AG04449 (cell line): ENCODE results near the gene RCN2.
A peak's percentile ranks its signal among the peaks of the same experiment; 100 is the strongest.
"Not testable (repeated sequence)": the region's sequence is repeated elsewhere in the genome, so short reads cannot be mapped to it uniquely, and the experiment has no call there.

ENCODE experiments used
- CTCF ChIA-PET: fragments of 350-600 bp; formaldehyde crosslinking; extraction: SDS; loops from one replicate; lab custom pipeline; 2021; ENCODE audit warnings: antibody characterized with exemption; lab: Yijun Ruan, JAX
- POLR2A ChIA-PET: fragments of 400-600, 350-600 bp; formaldehyde crosslinking; extraction: SDS; loops from one replicate; lab custom pipeline; 2020; ENCODE audit warnings: antibody characterized with exemption, inconsistent platforms; lab: Yijun Ruan, JAX
- DNase-seq: peaks from one replicate; pipeline ENCODE4 v3.0.0-alpha.2; 2010; ENCODE audit warnings: low read depth, low spot score
- H3K4me3 ChIP-seq: 2 replicates; pipeline ENCODE4 v1.5.1; 2011; ENCODE audit warnings: low read depth, mild to moderate bottlenecking, control low read depth, low read length
- CTCF ChIP-seq: IDR thresholded peaks from one replicate; pipeline ENCODE4 v1.5.1; 2011; ENCODE audit warnings: mild to moderate bottlenecking, moderate library complexity, low read length, control low read depth, inconsistent platforms; ENCODE audit not compliant: insufficient read depth; ENCODE audit errors: missing control alignments

The RCN2 gene

GRCh38 chr15:76931397-76932134 is at the start of gene RCN2:
Gene RCN2, plus strand, starts transcription at chr15:76931749. Its CDS starts 93 bp downstream, at chr15:76931842.
- ChIA-PET CTCF (interaction anchor here (1.0 to 1.3 kb wide), 3 partner anchors 19 to 92 kb away, joined by 3 read pairs; no protein-coding TSS in a partner anchor), POLR2A (interaction anchor here (0.6 to 1.5 kb wide), 3 partner anchors 23 to 596 kb away, joined by 3 to 4 read pairs (median 3); no protein-coding TSS in a partner anchor)
- peak; percentile 44 for DNase-seq
- TF ChIP-seq CTCF: no peak
- peak within 1 kb of the TSS; percentile 80 for H3K4me3 ChIP-seq

- TF ChIP-seq CTCF: no peak
- DNase-seq: no peak
- H3K4me3 ChIP-seq: no peak overlapping the region
- ChIA-PET POLR2A (no interaction called here), CTCF (interaction anchor here (0.9 kb wide), 1 partner anchor 646 kb away, joined by 3 read pairs; no protein-coding TSS in a partner anchor)
Measured at GRCh38 chr15:76885212-76885611, 46.3 kb upstream of the RCN2 start.

GRCh38 chr15:76887280-76888141 is 44.0 kb upstream of the RCN2 start:
- H3K4me3 ChIP-seq, POLR2A ChIA-PET, DNase-seq, CTCF ChIA-PET: not testable (repeated sequence)

- CTCF ChIA-PET, POLR2A ChIA-PET, DNase-seq, H3K4me3 ChIP-seq: not testable (repeated sequence)
Measured at GRCh38 chr15:76892836-76893235, 38.7 kb upstream of the RCN2 start.

DNA sequence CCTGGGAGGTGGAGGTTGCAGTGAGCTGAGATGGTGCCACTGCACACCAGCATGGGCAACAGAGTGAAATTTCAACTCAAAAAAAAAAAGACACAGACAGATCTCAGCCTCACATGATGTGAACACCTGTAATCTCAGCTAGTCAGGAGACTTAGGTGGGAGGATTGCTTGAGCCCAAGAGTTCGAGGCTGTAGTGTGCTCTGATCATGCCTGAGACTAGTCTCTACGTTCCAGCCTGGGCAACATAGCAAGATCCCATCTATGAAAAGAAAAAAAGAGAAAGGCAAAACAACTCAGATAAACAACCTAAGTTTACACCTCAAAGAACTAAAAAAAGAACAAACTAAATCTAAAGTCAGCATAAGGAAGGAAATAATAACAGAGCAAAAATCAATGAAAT is 37.4 kb upstream of the RCN2 start:
- no peak for TF ChIP-seq CTCF
- no peak overlapping the region for H3K4me3 ChIP-seq
- CTCF ChIA-PET: no interaction called here

DNA sequence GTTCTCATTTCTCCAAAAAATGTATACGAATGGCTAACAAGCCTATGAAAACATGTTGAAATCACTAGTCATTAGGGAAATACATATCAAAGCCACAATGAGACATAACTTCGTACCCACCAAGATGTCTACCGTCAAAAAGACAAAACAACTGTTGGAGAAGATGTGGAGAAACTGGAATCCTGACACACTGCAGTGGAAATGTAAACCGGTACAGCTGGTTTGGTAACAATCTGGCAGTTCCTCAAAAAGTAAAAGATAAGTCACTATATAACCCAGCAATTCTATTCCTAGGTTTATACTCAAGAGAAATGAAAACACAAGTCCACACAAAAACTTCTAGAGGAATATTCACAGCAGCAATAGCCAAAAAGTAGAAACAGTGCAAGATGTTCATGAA is 33.4 kb upstream of the RCN2 start:
- TF ChIP-seq CTCF: no peak
- no peak for DNase-seq
- CTCF ChIA-PET: no interaction called here
- POLR2A ChIA-PET: no interaction called here
- H3K4me3 ChIP-seq: no peak overlapping the region

More for the DNA sequence above, 37.4 kb upstream of the RCN2 start:
- POLR2A ChIA-PET: no interaction called here
- DNase-seq: no peak

GRCh38 chr15:76899176-76899930 is 32.2 kb upstream of the RCN2 start:
- H3K4me3 ChIP-seq, DNase-seq, CTCF ChIA-PET, POLR2A ChIA-PET: not testable (repeated sequence)

GRCh38 chr15:76899931-76900310 is 31.6 kb upstream of the RCN2 start:
- H3K4me3 ChIP-seq, POLR2A ChIA-PET, DNase-seq, CTCF ChIA-PET: not testable (repeated sequence)
